Tibial artery (tissue), 4 donors: ENCODE data around the gene ATRX.
A peak's percentile ranks its signal among the peaks of the same experiment; 100 is the strongest.
"Not testable (repeated sequence)": the region's sequence is repeated elsewhere in the genome, so short reads cannot be mapped to it uniquely, and the experiment has no call there.

Source experiments
- DNase-seq, 2 donors: peaks; one replicate each; pipeline ENCODE4 v3.0.0-alpha.2; 2019
- H3K27ac ChIP-seq, 2 donors: fragments of 200-600 bp; sonication (generic) in 1 of 2; 1 replicate in 1 of 2; 2 replicates in 1 of 2; pipeline ENCODE4 v1.5.1; 2018 to 2019; ENCODE audit warnings: mild to moderate bottlenecking in 1 of 2
- H3K27me3 ChIP-seq, 2 donors: fragments of 200-600 bp; sonication (generic) in 1 of 2; one replicate each; pipeline versions ENCODE4 v1.5.1 to v1.6.0; 2016 to 2019
- H3K36me3 ChIP-seq, 3 donors: fragments of 200-600 bp; sonication (generic) in 2 of 3; one replicate each; pipeline ENCODE4 v1.5.1; 2016 to 2019; ENCODE audit warnings: mild to moderate bottlenecking in 2 of 3
- H3K4me1 ChIP-seq, 4 donors: fragments of 200-600 bp; sonication (generic) in 2 of 4; 1 replicate in 3 of 4; 2 replicates in 1 of 4; pipeline ENCODE4 v1.5.1; 2016 to 2019
- H3K4me3 ChIP-seq, 2 donors: fragments of 200-600 bp; sonication (generic) in 1 of 2; 1 replicate in 1 of 2; 2 replicates in 1 of 2; pipeline ENCODE4 v1.5.1; 2018 to 2019; ENCODE audit warnings: mild to moderate bottlenecking in 2 of 2
- H3K9me3 ChIP-seq, 3 donors: fragments of 200-600 bp; sonication (generic) in 1 of 3; one replicate each; pipeline ENCODE4 v1.5.1; 2016 to 2019
- intact Hi-C: fragments of 100-400 bp; cut with DNase I; formaldehyde crosslinking; loops from one replicate; pipeline ENCODE4 v1.15.0; 2023; ENCODE audit warnings: low total_unique reads
- TF ChIP-seq, protein P1 (sequence below), 2 experiments: fragments of 200-600 bp in 1 of 2; fragments of 450-650 bp in 1 of 2; IDR thresholded peaks; one replicate each; pipeline ENCODE4 v1.5.1; 2017 to 2019; ENCODE audit warnings: antibody characterized with exemption in 2 of 2, mild to moderate bottlenecking in 1 of 2, moderate library complexity in 1 of 2

The ATRX gene

DNA sequence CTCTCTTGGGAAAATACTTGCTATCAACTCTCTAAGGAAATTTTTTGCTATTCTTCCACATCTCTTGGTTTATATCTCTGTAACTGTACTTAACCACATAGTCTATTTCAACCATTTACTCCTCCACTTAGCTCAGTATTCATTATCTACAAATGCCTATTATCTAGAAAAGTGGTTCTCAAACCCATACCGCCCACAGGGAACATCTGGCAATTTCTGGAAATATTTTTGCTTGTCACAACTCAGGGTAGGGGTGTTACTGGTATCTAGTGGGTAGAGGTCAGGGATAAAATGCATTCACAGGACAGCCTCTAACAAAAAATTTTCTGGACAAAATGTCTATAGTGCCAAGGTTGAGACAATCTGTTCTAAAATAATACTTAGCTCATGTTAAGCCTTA lies 14.4 kb downstream of the ATRX start:
- TF ChIP-seq, protein P1, sequence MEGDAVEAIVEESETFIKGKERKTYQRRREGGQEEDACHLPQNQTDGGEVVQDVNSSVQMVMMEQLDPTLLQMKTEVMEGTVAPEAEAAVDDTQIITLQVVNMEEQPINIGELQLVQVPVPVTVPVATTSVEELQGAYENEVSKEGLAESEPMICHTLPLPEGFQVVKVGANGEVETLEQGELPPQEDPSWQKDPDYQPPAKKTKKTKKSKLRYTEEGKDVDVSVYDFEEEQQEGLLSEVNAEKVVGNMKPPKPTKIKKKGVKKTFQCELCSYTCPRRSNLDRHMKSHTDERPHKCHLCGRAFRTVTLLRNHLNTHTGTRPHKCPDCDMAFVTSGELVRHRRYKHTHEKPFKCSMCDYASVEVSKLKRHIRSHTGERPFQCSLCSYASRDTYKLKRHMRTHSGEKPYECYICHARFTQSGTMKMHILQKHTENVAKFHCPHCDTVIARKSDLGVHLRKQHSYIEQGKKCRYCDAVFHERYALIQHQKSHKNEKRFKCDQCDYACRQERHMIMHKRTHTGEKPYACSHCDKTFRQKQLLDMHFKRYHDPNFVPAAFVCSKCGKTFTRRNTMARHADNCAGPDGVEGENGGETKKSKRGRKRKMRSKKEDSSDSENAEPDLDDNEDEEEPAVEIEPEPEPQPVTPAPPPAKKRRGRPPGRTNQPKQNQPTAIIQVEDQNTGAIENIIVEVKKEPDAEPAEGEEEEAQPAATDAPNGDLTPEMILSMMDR (IDR thresholded peaks at IDR 0.05) = no peak
- Histone ChIP-seq H3K4me3 (no peak overlapping the region), H3K27ac (no peak overlapping the region), H3K36me3 (no peaks in the 10 kb centered on the region), H3K9me3 (no peaks in the 10 kb centered on the region), H3K27me3 (no peaks in the 10 kb centered on the region), H3K4me1 (peaks cover 0 to 23% (median 0%) of the 10 kb centered on the region in 4 donors)
- no peak for DNase-seq
- intact Hi-C loops = no loop called here

DNA sequence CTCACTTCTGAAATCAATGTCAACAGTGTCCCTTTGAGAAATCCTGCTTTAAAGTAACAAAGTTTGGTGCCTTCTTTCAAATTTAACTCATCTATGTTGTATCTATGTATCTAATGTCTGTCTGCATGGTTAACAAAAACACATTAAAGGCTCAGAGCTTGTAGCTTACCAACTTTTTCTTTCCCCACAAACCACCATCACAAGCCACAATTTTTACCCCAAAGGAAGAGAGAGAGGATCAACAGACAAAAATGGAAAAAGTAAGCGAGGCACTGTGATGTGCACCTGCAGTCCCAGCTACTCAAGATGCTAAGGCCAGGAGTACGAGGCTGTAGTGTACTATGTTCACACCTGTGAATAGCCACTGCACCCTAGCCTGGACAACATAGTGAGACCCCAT lies 17.2 kb downstream of the ATRX start:
- H3K27me3 ChIP-seq = no peaks in the 10 kb centered on the region
- no peaks in the 10 kb centered on the region for H3K36me3 ChIP-seq
- H3K4me1 ChIP-seq = peaks cover 0 to 23% (median 0%) of the 10 kb centered on the region in 4 donors
- H3K27ac ChIP-seq = no peak overlapping the region
- no peak overlapping the region for H3K4me3 ChIP-seq
- TF ChIP-seq, protein P1 (IDR thresholded peaks at IDR 0.05) = no peak
- intact Hi-C loops = no loop called here
- H3K9me3 ChIP-seq = no peaks in the 10 kb centered on the region
- no peak for DNase-seq

DNA sequence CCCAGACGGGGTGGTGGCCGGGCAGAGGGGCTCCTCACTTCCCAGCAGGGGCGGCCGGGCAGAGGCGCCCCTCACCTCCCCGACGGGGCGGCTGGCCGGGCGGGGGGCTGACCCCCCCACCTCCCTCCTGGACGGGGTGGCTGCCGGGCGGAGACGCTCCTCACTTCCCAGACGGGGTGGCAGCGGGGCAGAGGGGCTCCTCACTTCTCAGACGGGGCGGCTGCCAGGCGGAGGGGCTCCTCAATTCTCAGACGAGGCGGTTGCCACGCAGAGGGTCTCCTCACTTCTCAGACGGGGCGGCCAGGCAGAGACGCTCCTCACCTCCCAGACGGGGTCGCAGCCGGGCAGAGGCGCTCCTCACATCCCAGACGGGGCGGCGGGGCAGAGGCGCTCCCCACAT lies 19.8 kb downstream of the ATRX start:
- intact Hi-C loops, H3K9me3 ChIP-seq, H3K36me3 ChIP-seq, DNase-seq, H3K27ac ChIP-seq, H3K27me3 ChIP-seq, H3K4me3 ChIP-seq: not testable (repeated sequence)
- H3K4me1 ChIP-seq = peaks cover 0 to 23% (median 0%) of the 10 kb centered on the region in 4 donors

DNA sequence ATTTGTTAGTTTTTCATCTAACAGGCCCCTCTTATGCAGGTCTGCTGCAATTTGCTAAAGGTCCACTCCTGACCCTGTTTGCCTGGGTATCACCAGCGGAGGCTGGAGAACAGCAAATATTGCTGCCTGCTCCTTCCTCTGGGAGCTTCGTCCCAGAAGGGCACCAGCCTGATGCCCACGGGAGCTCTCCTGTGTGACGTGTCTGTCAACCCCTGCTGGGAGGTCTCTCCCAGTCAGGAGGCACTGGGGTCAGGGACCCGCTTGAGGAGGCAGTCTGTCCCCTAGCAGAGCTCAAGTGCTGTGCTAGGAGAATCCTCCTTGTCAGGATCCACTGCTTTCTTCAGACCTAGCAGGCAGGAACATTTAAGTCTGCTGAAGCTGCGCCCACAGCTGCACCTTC lies 30.5 kb downstream of the ATRX start:
- intact Hi-C loops = no loop called here
- Histone ChIP-seq H3K27ac (no peak overlapping the region), H3K9me3 (no peaks in the 10 kb centered on the region), H3K36me3 (no peaks in the 10 kb centered on the region), H3K4me3 (no peak overlapping the region), H3K27me3 (no peaks in the 10 kb centered on the region), H3K4me1 (no peaks in the 10 kb centered on the region)
- no peak for DNase-seq
- TF ChIP-seq, protein P1 (IDR thresholded peaks at IDR 0.05) = no peak

DNA sequence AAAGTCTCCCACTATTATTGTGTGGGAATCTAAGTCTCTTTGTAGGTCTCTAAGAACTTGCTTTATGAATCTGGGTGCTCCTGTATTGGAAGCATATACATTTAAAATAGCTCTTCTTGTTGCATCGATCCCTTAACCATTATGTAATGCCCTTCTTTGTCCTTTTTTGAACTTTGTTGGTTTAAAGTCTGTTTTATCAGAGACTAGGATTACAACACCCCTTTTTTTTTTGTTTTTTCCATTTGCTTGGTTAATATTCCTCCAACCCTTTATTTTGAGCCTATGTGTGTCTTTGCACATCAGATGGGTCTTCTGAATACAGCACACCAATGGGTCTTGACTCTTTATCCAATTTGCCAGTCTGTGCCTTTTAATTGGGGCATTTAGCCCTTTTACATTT lies 32.1 kb downstream of the ATRX start:
- H3K27ac ChIP-seq, intact Hi-C loops, H3K4me3 ChIP-seq, H3K4me1 ChIP-seq, H3K36me3 ChIP-seq, H3K9me3 ChIP-seq, DNase-seq, H3K27me3 ChIP-seq: not testable (repeated sequence)

DNA sequence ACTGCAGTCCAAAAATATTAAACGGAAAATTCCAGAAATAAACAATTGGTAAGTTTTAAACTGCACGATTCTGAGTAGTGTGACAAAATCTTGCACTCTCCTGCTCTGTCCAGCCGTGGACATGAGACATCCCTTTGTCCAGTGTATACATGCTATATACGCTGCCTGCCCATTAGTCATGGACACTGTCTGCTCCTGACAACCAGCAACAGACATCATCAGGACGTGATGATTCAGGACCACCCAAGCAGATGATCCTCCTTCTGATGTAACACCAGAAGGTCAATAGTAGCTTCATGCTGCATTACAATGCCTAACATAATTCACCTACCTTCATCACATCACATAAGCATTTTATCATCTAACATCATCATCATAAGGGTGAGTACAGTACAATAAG lies 36.3 kb downstream of the ATRX start:
- no peak for DNase-seq
- Histone ChIP-seq H3K27ac (no peak overlapping the region), H3K9me3 (no peaks in the 10 kb centered on the region), H3K4me3 (no peak overlapping the region), H3K36me3 (no peaks in the 10 kb centered on the region), H3K4me1 (no peaks in the 10 kb centered on the region), H3K27me3 (no peaks in the 10 kb centered on the region)
- intact Hi-C loops = no loop called here
- TF ChIP-seq, protein P1 (IDR thresholded peaks at IDR 0.05) = no peak

DNA sequence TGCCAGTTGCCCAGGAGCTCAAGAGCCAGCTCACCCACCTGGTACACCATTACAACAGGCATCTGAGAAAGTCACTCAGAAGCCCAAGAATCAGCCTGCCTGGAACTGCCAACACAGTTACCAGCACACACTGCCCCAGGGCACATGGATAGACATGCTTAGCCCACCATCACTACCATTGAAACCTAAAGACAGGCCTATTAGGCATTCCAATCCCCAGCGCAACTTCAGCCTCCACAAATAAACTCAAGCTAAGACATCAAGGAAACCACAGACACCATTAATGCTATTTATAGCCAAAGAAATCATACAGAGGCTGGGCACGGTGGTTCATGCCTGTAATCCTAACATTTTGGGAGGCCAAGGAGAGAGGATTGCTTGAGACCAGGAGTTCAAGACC lies 42.3 kb downstream of the ATRX start:
- intact Hi-C loops = no loop called here
- Histone ChIP-seq H3K9me3 (no peaks in the 10 kb centered on the region), H3K27ac (peak overlapping the region; percentile 37 to 50), H3K36me3 (no peaks in the 10 kb centered on the region), H3K4me1 (peaks cover 0 to 22% (median 7%) of the 10 kb centered on the region in 4 donors), H3K27me3 (no peaks in the 10 kb centered on the region), H3K4me3 (no peak overlapping the region)
- TF ChIP-seq, protein P1 (IDR thresholded peaks at IDR 0.05) = no peak
- no peak for DNase-seq
